Measurements from ENCODE around the gene GRIP1.

Gene GRIP1

GRCh38 chr12:66648033-66648735, 30.7 kb downstream of the GRIP1 start:
- no peak for DNase-seq
- H3K36me3 ChIP-seq (replicated peaks) = no peaks in the 10 kb centered on the region
- in situ Hi-C loops (cut with HindIII; ENCODE audit: low pct_ligation_motif_present, low sequenced_read_pairs) = no loop called here
- H3K27me3 ChIP-seq (replicated peaks) = no peaks in the 10 kb centered on the region
- no peak for TF ChIP-seq CTCF (IDR thresholded peaks at IDR 0.05; ENCODE audit: low read depth, low read length, missing control alignments)
- H3K27ac ChIP-seq = peak overlapping the region; percentile 63
- no peak overlapping the region for H3K4me3 ChIP-seq (ENCODE audit: low read depth, low read length)

GRCh38 chr12:66647034-66647691, 31.7 kb downstream of the GRIP1 start:
- peak; percentile 93 for DNase-seq
- no peak overlapping the region for H3K4me3 ChIP-seq (ENCODE audit: low read depth, low read length)
- H3K27me3 ChIP-seq (replicated peaks) = no peaks in the 10 kb centered on the region
- in situ Hi-C loops (cut with HindIII; ENCODE audit: low pct_ligation_motif_present, low sequenced_read_pairs) = no loop called here
- H3K36me3 ChIP-seq (replicated peaks) = no peaks in the 10 kb centered on the region
- no peak for TF ChIP-seq CTCF (IDR thresholded peaks at IDR 0.05; ENCODE audit: low read depth, low read length, missing control alignments)
- H3K27ac ChIP-seq = peak overlapping the region; percentile 63

GRCh38 chr12:66644151-66644550, 34.7 kb downstream of the GRIP1 start:
- no peaks in the 10 kb centered on the region for H3K36me3 ChIP-seq (replicated peaks)
- H3K27ac ChIP-seq = no peak overlapping the region
- in situ Hi-C loops (cut with HindIII; ENCODE audit: low pct_ligation_motif_present, low sequenced_read_pairs) = no loop called here
- no peak for TF ChIP-seq CTCF (IDR thresholded peaks at IDR 0.05; ENCODE audit: low read depth, low read length, missing control alignments)
- H3K27me3 ChIP-seq (replicated peaks) = no peaks in the 10 kb centered on the region
- no peak for DNase-seq
- H3K4me3 ChIP-seq (ENCODE audit: low read depth, low read length) = no peak overlapping the region

GRCh38 chr12:66640691-66641460, 38.0 kb downstream of the GRIP1 start:
- Histone ChIP-seq H3K27ac (no peak overlapping the region), H3K4me3 (ENCODE audit: low read depth, low read length) (no peak overlapping the region), H3K27me3 (replicated peaks) (no peaks in the 10 kb centered on the region), H3K36me3 (replicated peaks) (no peaks in the 10 kb centered on the region)
- in situ Hi-C loops (cut with HindIII; ENCODE audit: low pct_ligation_motif_present, low sequenced_read_pairs) = no loop called here
- DNase-seq = no peak
- no peak for TF ChIP-seq CTCF (IDR thresholded peaks at IDR 0.05; ENCODE audit: low read depth, low read length, missing control alignments)

- no peak for TF ChIP-seq CTCF (IDR thresholded peaks at IDR 0.05; ENCODE audit: low read depth, low read length, missing control alignments)
- DNase-seq = no peak
- Histone ChIP-seq H3K27ac (no peak overlapping the region), H3K36me3 (replicated peaks) (no peaks in the 10 kb centered on the region), H3K4me3 (ENCODE audit: low read depth, low read length) (no peak overlapping the region), H3K27me3 (replicated peaks) (no peaks in the 10 kb centered on the region)
- in situ Hi-C loops (cut with HindIII; ENCODE audit: low pct_ligation_motif_present, low sequenced_read_pairs) = no loop called here
Measured at GRCh38 chr12:66638666-66639065, 40.2 kb downstream of the GRIP1 start.
